ENCODE results near the gene KRTAP9-7. TPM values are rescaled to one million over a fixed set of nuclear protein-coding genes. Genes with fewer than 3 reads are reported as not detected.

The KRTAP9-7 gene
- total RNA-seq, 2 experiments from 2014 or later = not detected

DNA sequence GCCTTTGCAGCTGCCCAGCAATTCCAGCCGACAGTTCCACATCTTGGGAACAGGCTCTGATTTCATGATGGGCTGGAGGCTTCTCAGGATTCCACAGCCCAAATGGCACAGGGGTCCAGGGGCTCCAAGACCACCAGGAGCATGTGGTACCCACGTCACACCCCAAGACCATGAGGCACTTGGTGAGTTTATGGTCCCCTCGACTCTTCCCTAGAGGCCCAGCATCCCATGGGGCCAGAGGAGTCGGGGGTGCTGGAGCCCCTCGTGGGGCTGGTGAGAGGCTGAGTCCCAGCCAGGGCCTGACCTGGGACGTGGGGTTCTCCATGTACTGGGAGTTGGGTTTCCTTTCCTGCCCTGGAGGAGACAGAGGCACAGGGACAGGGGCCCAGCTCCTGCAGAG, 50.1 kb downstream of the KRTAP9-7 start:
- Mint-ChIP-seq H3K9me3 (ENCODE audit: low read depth) (peaks cover 1% of the 10 kb centered on the region), H3K36me3 (ENCODE audit: low read depth) (peaks cover 1% of the 10 kb centered on the region), H3K4me1 (peaks cover 30% of the 10 kb centered on the region), H3K27me3 (no peaks in the 10 kb centered on the region), H3K4me3 (no peak overlapping the region), H3K27ac (no peak overlapping the region)
- CTCF ChIA-PET = no interaction called here
- POLR2A ChIA-PET = no interaction called here
- ATAC-seq (no peak), DNase-seq (no peak)
- intact Hi-C loops (cut with DNase I, micrococcal nuclease) = no loop called here

Other genes with a start within 250 kb of the KRTAP9-7 start
- not detected for gene KRTAP1-5, start 248.5 kb upstream of the KRTAP9-7 start, total RNA-seq
- gene KRTAP1-4, start 245.5 kb upstream of the KRTAP9-7 start, total RNA-seq = not detected
- gene KRTAP1-3, start 240.8 kb upstream of the KRTAP9-7 start, total RNA-seq = not detected
- not detected for gene KRTAP1-1, start 234.2 kb upstream of the KRTAP9-7 start, total RNA-seq
- not detected for gene KRTAP2-1, start 228.4 kb upstream of the KRTAP9-7 start, total RNA-seq
- gene KRTAP2-2, start 220.5 kb upstream of the KRTAP9-7 start, total RNA-seq = not detected
- gene KRTAP2-3, start 215.6 kb upstream of the KRTAP9-7 start, total RNA-seq = not detected
- gene KRTAP2-4, start 209.8 kb upstream of the KRTAP9-7 start, total RNA-seq = not detected
- gene KRTAP4-7, start 191.5 kb upstream of the KRTAP9-7 start, total RNA-seq = not detected
- not detected for gene KRTAP4-8, start 177.6 kb upstream of the KRTAP9-7 start, total RNA-seq
- not detected for gene KRTAP4-16, start 173.5 kb upstream of the KRTAP9-7 start, total RNA-seq
- not detected for gene KRTAP4-9, start 170.3 kb upstream of the KRTAP9-7 start, total RNA-seq
- gene KRTAP4-11, start 157.3 kb upstream of the KRTAP9-7 start, total RNA-seq = not detected
- gene KRTAP4-12, start 151.5 kb upstream of the KRTAP9-7 start, total RNA-seq = not detected
- not detected for gene KRTAP4-6, start 135.2 kb upstream of the KRTAP9-7 start, total RNA-seq
- gene KRTAP4-5, start 125.9 kb upstream of the KRTAP9-7 start, total RNA-seq = not detected
- gene KRTAP4-4, start 115.0 kb upstream of the KRTAP9-7 start, total RNA-seq = not detected
- not detected for gene KRTAP4-3, start 107.5 kb upstream of the KRTAP9-7 start, total RNA-seq
- gene KRTAP4-2, start 97.5 kb upstream of the KRTAP9-7 start, total RNA-seq = not detected
- not detected for gene KRTAP4-1, start 90.8 kb upstream of the KRTAP9-7 start, total RNA-seq
- not detected for gene KRTAP9-1, start 85.8 kb upstream of the KRTAP9-7 start, total RNA-seq
- gene KRTAP9-2, start 49.0 kb upstream of the KRTAP9-7 start, total RNA-seq = not detected
- not detected for gene KRTAP9-3, start 43.2 kb upstream of the KRTAP9-7 start, total RNA-seq
- gene KRTAP9-8, start 37.7 kb upstream of the KRTAP9-7 start, total RNA-seq = not detected
- not detected for gene KRTAP9-4, start 26.0 kb upstream of the KRTAP9-7 start, total RNA-seq
- gene KRTAP9-9, start 20.3 kb upstream of the KRTAP9-7 start, total RNA-seq = not detected
- not detected for gene KRTAP9-6, start 10.3 kb upstream of the KRTAP9-7 start, total RNA-seq
- gene KRTAP29-1, start 27.2 kb downstream of the KRTAP9-7 start, total RNA-seq = not detected
- gene KRTAP16-1, start 33.6 kb downstream of the KRTAP9-7 start, total RNA-seq = not detected
- not detected for gene KRTAP17-1, start 40.0 kb downstream of the KRTAP9-7 start, total RNA-seq
- gene KRT33A, start 75.1 kb downstream of the KRTAP9-7 start, total RNA-seq = not detected
- gene KRT33B, start 94.1 kb downstream of the KRTAP9-7 start, total RNA-seq = not detected
- gene KRT34, start 106.6 kb downstream of the KRTAP9-7 start, total RNA-seq = not detected
- gene KRT31, start 121.9 kb downstream of the KRTAP9-7 start, total RNA-seq = not detected
- gene KRT37, start 148.9 kb downstream of the KRTAP9-7 start, total RNA-seq = not detected
- gene KRT38, start 165.3 kb downstream of the KRTAP9-7 start, total RNA-seq = not detected
- gene KRT32, start 191.7 kb downstream of the KRTAP9-7 start, total RNA-seq = not detected
- gene KRT35, start 205.5 kb downstream of the KRTAP9-7 start, total RNA-seq = not detected
- not detected for gene KRT36, start 214.2 kb downstream of the KRTAP9-7 start, total RNA-seq
- gene KRT13, start 229.9 kb downstream of the KRTAP9-7 start, total RNA-seq = not detected
- not detected for gene KRT15, start 243.2 kb downstream of the KRTAP9-7 start, total RNA-seq

Measured in activated CD4-positive, alpha-beta T cell treated with anti-CD3 and anti-CD28 coated beads for 36 hours (primary cell).